Astrocyte of the spinal cord (primary cell): ENCODE measurements around the gene GALNT12.

ENCODE experiments used
- DNase-seq: peaks from one replicate; pipeline ENCODE4 v3.0.0; 2011; ENCODE audit warnings: low read depth, low spot score
- H3K4me3 ChIP-seq: 2 replicates; pipeline ENCODE4 v1.5.1; 2011; ENCODE audit warnings: low read depth, mild to moderate bottlenecking, low read length, moderate library complexity
- CTCF ChIP-seq: IDR thresholded peaks from 2 replicates; pipeline ENCODE4 v1.5.1; 2012; ENCODE audit warnings: low read depth, mild to moderate bottlenecking, low read length, inconsistent platforms
- in situ Hi-C: cut with HindIII; loops from 2 replicates; pipeline ENCODE4 v1.10.0; 2017; ENCODE audit warnings: low sequenced_read_pairs

The GALNT12 gene

GRCh38 chr9:98808875-98809274 lies 1.4 kb downstream of the GALNT12 start:
- H3K4me3 ChIP-seq: no peak overlapping the region
- no peak for TF ChIP-seq CTCF
- no peak for DNase-seq
- in situ Hi-C loops: no loop called here

- TF ChIP-seq CTCF: no peak
- no peak for DNase-seq
- in situ Hi-C loops: no loop called here
- no peak overlapping the region for H3K4me3 ChIP-seq
Measured at GRCh38 chr9:98809311-98810101, 2.0 kb downstream of the GALNT12 start.

DNA sequence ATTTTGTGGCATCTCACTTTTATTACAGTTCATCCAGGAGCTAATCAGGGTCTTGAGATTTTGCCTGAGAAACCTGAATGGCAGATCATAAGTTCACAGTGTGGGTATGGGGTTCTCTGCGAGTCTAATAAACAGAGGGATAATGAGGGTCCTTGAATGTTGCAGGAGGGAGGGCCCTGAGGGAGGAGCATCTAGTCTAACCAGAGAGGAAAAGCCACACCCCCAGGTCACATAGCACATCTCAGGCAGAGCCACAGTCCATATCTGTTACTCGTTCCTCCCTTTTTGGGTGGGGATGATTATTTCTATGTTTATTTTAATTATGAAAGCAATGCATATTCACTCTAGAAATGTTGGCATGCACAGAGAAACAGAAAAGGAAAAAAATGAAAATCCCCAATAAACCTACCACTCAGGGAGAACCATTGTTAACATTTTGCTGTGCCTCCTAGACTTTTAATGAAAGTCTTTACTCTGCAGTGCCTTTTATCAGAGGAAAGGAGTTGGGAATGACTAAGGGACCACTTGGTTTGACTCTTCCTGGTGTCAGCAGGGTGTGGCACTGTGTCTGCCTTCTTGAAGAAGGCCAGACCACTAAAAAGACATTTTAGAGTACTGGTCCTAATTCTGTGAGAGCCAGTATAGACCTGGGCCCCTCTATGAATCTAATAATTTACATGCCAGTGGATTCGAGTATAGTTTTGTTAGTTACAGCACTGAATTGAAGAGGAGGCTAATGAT lies 2.8 kb downstream of the GALNT12 start:
- TF ChIP-seq CTCF: no peak
- in situ Hi-C loops: no loop called here
- H3K4me3 ChIP-seq: no peak overlapping the region
- DNase-seq: no peak

DNA sequence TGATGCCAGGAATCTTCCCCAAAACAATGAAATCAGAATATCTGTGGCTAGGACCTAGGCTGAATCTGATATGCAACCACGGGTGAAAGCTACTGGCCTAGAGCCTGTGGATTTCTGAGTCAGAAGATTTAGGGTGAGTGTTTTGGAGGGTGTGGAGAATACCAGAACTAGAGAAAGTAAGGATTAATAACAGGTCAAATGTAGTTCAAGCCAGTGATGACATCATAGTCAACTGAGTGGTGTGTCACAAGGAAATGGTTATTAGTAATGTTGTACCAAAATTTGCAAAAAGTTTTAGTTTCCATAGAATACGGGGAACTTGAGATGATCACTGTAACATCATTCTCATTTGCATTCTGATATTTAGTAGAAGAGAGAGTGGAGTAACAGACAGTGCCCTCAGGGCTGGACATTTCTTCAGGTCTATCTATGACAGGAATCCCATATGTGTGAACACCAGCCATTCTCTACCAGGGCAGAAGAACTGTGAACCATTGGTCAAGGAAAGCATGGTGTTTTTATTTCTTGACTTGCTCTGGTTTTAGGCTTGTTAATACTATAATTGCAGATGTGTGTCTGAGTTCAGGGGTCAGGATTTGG lies 3.7 kb downstream of the GALNT12 start:
- in situ Hi-C loops: no loop called here
- H3K4me3 ChIP-seq: no peak overlapping the region
- peak; percentile 78 for DNase-seq
- no peak for TF ChIP-seq CTCF

DNA sequence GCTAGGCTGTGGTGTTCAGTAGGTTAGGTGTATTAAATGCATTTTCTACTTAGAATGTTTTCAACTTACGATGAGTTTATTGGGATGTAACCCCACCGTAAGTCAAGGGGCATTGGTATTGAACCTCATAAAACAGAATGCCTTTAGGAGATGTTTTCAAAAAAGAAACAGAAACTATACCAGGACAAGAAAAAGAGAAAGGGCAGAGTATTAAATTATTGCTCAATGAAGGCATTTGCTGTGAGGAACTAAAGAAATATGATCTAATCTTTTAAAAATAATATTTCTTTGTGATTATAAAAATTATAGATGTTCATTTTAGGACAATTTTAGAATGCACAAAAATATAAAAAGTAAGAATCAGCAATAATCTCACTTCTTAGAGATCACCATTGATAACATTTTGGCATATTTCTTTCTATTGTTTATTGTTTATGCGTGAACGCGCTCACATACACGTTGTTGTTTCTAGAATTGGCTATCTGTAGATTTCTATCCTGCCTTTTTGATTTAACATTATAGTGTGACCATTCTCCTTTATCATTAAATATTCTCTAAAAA lies 8.0 kb downstream of the GALNT12 start:
- no peak for TF ChIP-seq CTCF
- in situ Hi-C loops: no loop called here
- DNase-seq: no peak
- H3K4me3 ChIP-seq: no peak overlapping the region

DNA sequence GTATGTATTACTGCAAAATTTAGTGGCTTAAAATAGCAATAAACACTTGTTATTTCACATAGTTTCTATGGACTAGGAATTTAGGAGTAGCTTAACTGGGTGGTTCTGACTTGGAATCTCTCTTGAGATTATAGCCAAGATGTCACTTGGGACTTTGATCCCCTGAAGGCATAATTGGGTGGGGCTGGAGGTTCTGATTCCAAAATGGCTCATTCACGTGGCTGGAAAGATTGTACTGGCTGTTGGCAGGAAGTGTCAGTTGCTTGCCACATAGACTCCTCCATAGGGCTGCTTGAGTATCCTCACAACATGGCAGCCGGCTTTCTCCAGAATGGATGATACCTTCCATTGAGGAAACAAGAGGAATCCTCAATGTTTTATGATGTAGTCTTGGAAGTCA lies 11.3 kb downstream of the GALNT12 start:
- TF ChIP-seq CTCF: no peak
- H3K4me3 ChIP-seq: no peak overlapping the region
- no peak for DNase-seq
- in situ Hi-C loops: no loop called here
